SK-MEL-5 (cell line): ENCODE data around the gene OLFM4. TPM values are rescaled to one million over a fixed set of nuclear protein-coding genes. Genes with fewer than 3 reads are reported as not detected.

Source experiments
- DNase-seq: peaks from one replicate; pipeline ENCODE4 v3.0.0-alpha.2; 2016; ENCODE audit warnings: low read depth, low spot score
- in situ Hi-C: cut with HindIII; loops from 2 replicates; pipeline ENCODE4 v1.10.0; 2016; ENCODE audit warnings: low sequenced_read_pairs, high pct_unique_total_duplicates, low pct_unique_long_range_greater_than_20kb
- polyA plus RNA-seq, 2 experiments: library from polyadenylated mRNA; depleted of rRNA; stranded (reverse); fragments of >200 nt; gene quantifications; 2 replicates each; pipeline ENCODE4 v1.2.3, GENCODE V29; 2015
- total RNA-seq: library from RNA; depleted of rRNA; stranded (reverse); fragments of >200 nt; shearing (Covaris generic); gene quantifications from 2 replicates; pipeline ENCODE4 v1.2.3, GENCODE V29; 2014; rRNA removed

Gene OLFM4
- not detected in 2 replicates for total RNA-seq
- not detected in 2 replicates for polyA plus RNA-seq (2015; cell fraction: cytosol; rRNA removed)
- not detected in 2 replicates for polyA plus RNA-seq (2015; cell fraction: nucleus; rRNA removed)

DNA sequence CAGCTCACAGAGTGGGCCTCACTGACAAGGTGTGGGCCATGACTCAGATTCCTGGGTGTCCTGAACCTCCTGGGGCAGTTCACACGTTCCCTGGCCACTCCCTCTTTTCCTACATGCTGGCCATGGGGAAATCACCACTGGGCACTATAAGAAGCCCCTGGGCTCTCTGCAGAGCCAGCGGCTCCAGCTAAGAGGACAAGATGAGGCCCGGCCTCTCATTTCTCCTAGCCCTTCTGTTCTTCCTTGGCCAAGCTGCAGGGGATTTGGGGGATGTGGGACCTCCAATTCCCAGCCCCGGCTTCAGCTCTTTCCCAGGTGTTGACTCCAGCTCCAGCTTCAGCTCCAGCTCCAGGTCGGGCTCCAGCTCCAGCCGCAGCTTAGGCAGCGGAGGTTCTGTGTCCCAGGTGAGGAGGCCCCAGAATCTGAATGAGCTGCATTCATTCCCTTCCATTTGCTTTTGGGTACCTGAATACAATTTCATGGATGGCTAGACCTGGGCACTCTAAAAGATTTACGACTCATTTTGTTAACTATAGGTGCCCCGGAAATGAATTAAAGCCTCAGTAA, at the start of gene OLFM4:
OLFM4 (plus strand) TSS at position 177 of the 567 bp plus-strand sequence; CDS start at position 201, 24 bp downstream.
- DNase-seq, result no peak

DNA sequence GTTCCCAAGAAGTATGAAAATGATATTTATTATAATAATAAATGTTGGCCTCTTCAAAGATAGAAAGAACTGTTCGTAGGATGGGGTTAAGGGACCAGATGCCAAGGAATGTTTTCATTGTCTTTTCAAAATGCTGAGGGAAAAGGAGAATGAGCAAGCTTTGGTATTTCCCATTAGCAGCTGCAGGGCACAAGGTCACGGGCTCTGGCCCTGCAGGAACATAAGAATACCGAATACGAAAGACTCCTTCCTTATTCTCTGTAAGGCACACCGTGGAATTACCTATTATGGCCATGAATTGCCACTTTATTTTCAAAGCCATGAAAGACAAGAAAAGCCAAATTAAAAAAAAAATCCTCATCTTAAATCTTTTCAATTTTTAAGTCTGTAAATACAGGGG, 49.6 kb upstream of the OLFM4 start:
- no peak for DNase-seq
- in situ Hi-C loops, result no loop called here

More for the DNA sequence above, at the start of gene OLFM4:
- in situ Hi-C loops, result no loop called here

- DNase-seq, result peak; percentile 50
- in situ Hi-C loops, result no loop called here
Measured at GRCh38 chr13:52980695-52981094, 47.9 kb upstream of the OLFM4 start.

- DNase-seq, result no peak
Measured at GRCh38 chr13:52983836-52984235, 44.8 kb upstream of the OLFM4 start.

DNA sequence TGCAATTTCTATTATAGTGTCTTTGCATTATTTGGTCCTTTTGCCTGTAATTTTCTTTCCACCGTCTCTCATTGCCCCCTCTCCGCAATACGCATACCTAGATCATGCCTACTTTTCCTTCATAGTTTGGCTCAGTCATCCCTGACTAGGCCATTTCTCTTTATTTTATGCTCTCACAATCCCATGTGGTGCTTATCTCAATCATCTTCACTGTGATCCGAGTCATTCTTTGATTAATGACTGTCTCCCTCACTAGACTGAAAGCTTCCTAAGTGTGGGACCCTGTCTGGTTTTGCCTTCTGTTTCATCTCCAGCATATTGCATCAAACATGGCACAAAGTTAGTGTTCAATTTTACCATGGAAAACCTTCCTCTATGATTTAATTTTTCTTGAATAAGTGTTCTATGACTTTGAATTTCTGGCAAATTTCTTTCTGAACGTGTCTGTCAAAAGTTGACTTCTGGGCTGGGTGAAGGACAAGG, 43.7 kb upstream of the OLFM4 start:
- in situ Hi-C loops, result no loop called here
- DNase-seq, result no peak

More at GRCh38 chr13:52983836-52984235, 44.8 kb upstream of the OLFM4 start:
- in situ Hi-C loops, result no loop called here

DNA sequence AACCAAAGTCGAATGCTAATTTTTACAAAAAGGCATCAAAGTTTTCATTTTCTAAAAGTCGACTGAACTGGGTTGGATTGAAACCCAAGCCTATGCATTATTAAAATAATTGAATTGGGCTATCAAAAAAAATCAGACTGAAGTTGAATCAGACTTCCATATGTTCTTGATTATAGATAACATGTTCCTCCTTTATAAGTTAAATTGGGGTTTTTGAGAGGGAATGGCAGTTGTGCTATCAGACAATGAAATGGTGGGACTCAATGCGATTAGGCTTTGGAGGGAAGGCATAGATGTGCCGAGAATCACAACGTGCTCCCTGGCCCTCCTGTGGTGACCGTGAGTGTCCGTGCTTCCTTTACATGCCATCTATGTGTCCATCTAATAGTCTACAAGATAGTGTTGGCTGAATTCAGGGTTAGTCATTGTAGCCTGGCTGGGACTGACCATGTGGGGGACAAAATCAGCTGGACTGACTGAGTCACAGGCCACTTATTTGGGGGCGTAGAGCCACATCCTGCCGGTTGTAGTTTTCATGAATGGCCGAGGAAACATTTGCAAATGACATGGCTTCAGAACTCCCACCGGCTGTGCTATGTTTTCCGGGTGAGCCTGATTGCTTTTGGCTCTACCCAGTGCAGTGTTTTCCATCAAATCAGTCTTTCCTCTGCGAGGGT, 37.1 kb upstream of the OLFM4 start:
- no peak for DNase-seq
- in situ Hi-C loops, result no loop called here

DNA sequence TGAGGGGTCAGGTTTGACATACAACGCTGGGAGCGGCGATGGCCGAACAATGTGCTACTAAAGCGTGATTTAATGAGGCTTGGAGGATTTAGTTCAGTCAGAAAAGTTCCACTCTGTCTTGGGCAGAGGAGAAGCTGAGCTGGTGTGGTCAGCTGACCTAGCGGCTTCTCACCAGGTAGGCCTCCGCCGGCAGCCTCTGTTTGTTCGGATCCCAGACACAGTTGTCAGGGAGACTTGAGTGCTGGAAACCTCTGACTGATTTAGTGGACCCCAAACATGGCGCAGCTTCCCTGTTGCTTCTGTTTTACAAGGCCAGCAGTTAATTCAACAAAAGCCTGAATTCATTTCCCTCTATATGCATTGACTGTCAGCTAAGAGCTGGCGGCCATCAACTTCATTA, 36.5 kb upstream of the OLFM4 start:
- in situ Hi-C loops, result no loop called here
- DNase-seq, result no peak

- in situ Hi-C loops, result no loop called here
- no peak for DNase-seq
Measured at GRCh38 chr13:52994051-52994450, 34.6 kb upstream of the OLFM4 start.

DNA sequence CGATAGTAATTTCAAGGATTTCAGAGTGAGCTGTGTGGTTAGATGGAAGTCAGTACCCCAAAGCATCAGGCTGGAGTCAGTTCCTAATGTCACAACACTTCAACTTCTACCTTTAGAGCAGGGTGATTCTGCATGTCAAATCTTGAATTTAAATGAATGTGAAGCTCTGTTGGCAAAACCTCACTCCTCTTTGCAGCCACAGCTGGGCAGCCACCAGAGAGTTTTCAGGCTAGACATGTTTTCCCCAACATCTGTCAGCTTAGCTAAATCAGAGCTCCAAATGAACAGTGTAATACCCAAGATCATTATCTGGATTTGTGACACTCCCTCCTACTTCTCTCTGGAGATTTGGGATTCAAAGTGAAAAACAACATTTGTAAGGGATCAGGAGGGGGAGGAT, 33.7 kb upstream of the OLFM4 start:
- DNase-seq, result no peak
- in situ Hi-C loops, result no loop called here

GRCh38 chr13:52995946-52996345, 32.7 kb upstream of the OLFM4 start:
- DNase-seq, result no peak
- in situ Hi-C loops, result no loop called here

DNA sequence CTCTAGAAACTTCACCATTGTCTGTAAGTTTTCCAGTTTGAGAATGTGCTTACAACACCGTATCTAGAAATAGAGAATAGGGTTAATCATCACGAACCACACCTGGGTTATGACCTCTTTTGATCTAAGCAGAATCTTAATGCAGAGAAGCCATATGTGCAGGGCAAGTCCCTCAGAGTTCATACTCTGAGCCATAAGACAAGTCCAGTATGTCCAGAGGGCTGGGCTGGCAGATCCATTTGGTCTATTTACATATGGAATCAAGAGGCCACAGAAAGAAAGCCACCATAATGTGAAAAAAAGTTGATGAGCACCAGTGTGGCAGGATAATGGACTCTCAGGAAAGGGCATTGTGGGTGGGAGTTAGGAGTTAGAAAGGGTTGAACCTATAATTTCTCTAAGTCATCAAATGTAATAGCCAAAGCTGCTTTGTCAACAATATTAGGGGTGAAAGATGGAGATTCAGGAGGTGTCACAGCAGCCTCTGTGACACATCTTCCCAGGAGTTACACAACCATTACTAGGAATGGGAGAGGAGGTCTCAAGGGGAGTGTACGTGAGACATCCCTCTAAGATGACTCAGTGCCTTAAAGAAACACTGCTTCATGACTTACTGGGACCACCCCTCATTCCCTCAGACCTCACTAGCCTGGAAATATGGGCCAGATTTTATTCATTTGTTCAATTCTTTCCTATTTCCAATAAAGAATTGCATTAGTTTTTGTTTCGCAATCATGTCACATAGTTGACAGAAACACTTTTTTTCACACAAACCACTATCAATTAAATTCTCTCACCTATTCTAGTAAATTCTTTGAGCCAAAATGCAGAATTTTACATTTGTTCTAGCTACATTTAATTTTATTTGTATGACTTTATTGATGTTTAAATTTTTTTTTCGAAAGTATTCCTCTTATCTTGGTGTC, 30.4 kb upstream of the OLFM4 start:
- in situ Hi-C loops, result no loop called here

GRCh38 chr13:52999093-52999696, 29.4 kb upstream of the OLFM4 start:
- DNase-seq, result no peak

More for the DNA sequence above, 30.4 kb upstream of the OLFM4 start:
- DNase-seq, result no peak

GRCh38 chr13:53001444-53002225, 27.0 kb upstream of the OLFM4 start:
- no peak for DNase-seq
- in situ Hi-C loops, result no loop called here

More at GRCh38 chr13:52999093-52999696, 29.4 kb upstream of the OLFM4 start:
- in situ Hi-C loops, result no loop called here

DNA sequence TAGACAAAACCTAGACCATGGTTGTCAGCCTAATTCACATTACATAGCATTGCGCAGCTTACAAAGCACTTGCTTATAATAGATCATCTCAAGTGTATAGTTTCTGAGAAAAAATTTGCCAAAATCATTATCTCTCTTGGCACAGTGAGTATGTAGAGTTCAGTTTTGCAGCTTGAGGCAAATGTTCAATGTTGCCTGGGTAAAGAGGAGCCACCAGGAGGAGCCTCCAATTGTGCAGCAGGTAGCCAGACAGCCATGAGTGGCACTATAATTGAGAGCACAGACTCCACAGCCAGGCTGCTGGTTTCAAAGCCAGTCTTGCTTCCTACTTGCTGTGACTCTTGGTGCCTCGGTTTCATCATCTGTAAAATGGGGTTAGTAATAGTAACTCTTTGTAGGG, 24.0 kb upstream of the OLFM4 start:
- in situ Hi-C loops, result no loop called here
- peak; percentile 33 for DNase-seq

DNA sequence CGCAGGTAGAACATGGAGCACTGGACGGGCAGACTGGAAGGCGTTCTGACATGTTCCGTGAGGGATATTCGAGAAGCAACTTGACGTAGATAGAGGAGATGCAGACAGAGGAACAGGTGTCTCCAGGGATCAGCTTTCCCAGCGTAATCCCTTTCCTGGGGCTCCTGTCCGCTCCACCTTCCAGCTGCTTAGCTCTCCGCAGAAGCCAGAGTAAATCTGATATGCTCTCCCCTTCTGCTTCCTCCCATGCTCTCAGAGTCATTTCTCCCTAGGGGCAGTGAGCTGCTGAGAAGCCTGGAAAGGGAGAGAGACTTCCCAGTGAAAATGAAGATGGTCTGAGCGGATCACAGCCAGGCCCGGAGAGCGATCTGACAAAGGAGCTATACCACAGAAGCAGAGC, 23.0 kb upstream of the OLFM4 start:
- in situ Hi-C loops, result no loop called here
- DNase-seq, result no peak

GRCh38 chr13:53007872-53008271, 20.7 kb upstream of the OLFM4 start:
- in situ Hi-C loops, result no loop called here
- no peak for DNase-seq
